G401.6 (cell line): ENCODE results near the gene SZT2.

Experiments used
- FAIRE-seq: peaks from 2 replicates; lab custom pipeline; 2012; peaks lifted over from hg19 to GRCh38; lab: Jason Lieb, UNC

SZT2 gene

DNA sequence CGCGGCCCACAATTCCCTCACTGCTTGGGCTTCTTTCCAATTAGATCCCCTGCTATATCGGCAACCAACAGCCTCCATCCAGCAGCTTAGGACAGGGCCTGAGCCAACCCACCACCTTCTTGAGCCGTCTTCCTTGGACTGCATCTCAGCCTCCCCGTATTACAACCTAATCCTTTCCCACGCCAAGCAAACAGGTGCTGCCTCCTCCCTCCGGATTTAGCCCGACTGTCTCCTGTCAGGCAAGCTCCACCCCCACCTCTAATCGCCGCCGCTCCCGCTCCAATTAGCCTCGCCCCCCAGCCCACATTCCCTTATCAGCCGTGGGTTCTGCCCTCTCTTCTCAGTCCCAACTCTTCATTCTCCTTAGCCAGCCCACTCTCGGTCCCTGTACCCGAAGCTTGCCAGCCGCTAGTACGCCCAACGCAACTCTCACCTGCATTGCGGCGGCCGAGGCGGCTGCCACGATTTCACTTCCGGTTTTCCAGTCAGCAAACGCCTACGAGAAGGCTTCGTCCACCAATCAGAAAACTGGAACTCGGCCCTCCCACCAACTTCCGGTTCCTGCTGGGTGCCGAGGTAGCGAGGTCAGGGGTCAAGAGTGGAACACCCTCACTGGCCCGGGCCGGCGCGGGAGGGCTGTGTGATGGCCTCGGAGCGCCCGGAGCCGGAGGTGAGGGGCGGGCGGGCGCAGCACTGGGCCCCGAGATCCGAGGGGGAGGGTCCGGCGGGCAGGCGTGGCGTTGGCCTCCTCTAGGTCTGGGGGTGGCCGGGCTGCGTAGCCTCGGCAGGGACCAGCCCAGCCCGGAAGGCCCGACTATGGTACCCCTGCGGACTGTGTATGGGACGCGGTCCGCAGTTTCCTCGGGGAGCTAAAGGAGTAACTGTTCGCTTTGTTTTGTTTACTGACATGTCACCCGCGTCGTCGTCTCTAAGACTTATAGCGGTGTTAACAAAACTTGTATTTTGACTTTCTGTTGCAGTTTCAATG, at the start of gene SZT2, which contains the start of gene MED8:
Gene SZT2 (plus strand): TSS at position 574 of the 988 bp plus-strand sequence. CDS start 70 bp downstream, at position 644.
Gene MED8 (minus strand): TSS at position 475 of the 988 bp plus-strand sequence. CDS start 36 bp downstream, at position 439.
- FAIRE-seq: peak; percentile 89

- no peak for FAIRE-seq
Measured at GRCh38 chr1:43340559-43340958, 49.1 kb upstream of the SZT2 start.

DNA sequence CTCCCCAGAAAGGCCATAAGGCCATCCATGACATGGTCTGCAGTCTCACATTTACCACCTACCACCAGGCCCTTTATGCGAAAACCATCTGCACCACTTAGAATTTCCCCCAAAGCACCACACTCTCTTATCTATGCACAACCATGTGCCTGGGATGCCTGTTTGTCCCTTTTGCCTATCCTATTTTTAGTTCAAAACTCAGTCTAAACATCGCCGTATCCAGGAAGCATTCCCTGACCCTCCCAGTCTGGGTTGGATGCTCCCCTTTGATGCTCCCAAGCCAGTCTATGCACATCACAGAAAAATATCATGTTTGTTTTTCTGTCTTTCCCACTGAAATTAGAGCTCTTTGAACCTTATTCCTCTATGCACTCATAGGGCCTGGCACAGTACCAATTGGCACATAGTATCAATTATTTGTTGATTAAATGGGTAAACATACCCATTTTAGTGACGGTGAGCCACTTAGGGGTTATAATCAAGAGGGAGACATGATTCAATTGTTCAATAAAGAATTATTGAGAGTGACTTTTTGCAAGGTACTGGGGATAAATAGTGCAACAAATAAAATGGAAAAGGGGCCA, 45.3 kb upstream of the SZT2 start:
- no peak for FAIRE-seq

DNA sequence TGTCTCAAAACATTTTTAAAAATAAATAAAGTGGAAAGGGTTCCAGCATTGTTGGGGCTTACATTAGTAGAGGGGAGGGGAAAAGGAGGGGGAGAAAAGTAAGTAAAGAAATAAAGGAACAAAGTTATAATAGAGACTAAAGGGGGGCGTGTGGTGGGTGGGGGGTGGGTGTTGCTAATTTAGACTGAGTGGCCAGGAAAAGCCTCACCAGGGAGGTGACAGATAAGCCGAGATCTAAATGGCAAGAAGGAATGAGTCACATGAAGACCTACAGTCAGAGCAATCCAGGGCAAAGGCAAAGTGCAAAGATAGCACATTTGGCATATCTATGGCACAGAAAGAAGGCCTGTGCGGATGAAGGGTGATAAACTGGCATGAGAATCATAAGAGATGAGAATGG, 44.6 kb upstream of the SZT2 start:
- no peak for FAIRE-seq

DNA sequence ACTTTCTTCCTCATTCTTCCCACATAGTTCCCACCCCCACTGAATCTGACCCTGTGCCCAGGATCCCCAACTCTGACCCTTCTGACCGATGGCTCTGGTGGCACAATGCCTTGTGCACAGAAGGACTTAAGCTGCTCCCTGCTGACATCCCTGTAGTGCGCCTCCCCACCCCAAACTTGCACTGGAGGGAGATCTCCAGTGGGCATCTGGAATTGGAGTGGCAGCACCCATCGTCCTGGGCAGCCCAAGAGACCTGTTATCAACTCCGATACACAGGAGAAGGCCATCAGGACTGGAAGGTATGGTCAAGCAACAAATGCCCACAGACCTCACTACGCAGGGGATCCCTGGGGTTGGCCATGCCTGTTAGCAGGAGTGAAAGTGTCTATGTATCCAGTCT, 43.1 kb upstream of the SZT2 start:
- no peak for FAIRE-seq

DNA sequence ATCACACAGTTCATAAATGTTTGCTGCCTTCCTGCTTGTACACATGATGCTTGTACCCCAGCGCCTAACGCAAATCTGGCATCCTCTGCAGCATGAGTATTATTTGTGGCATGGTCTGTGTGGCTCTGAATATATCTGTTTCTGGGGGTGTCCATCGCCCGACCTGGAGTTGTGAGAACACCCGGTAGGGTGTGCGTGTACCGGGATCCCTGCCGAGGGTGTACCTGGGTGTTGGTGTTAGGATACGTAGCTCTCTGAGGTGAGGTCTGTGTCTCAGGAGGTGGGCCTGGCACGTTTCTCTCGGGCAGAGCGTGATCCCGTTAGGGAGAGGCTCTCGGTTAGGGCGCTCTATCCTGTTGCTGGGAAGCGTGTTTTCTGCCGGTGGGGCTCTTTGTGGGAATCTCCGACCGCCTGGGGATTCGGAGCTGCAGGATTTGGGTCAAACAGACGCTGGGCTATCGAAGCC, 41.3 kb upstream of the SZT2 start:
- no peak for FAIRE-seq

- peak; percentile 72 for FAIRE-seq
Measured at GRCh38 chr1:43348809-43349593, 40.7 kb upstream of the SZT2 start.

GRCh38 chr1:43349594-43350306, 39.9 kb upstream of the SZT2 start:
- no peak for FAIRE-seq

DNA sequence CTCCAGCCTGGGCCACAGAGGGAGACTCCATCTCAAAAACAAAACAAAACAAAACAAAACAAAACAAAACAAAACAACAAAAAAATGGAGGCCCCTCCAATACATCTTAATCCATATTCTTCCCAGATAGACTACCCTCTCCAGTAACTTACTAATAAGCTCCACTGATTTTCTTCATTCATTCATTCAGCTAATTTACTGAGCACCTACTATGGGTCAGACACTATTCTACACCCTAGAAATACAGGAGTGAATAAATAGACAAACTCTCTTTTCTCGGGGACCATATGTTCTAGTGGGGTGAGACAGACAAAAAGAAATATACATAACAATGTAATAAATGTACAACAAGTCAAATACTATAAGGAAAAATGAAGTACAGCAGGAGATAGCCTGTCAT, 38.7 kb upstream of the SZT2 start:
- FAIRE-seq: no peak

- FAIRE-seq: no peak
Measured at GRCh38 chr1:43351421-43352350, 38.0 kb upstream of the SZT2 start.

GRCh38 chr1:43352351-43352705, 37.4 kb upstream of the SZT2 start:
- no peak for FAIRE-seq

DNA sequence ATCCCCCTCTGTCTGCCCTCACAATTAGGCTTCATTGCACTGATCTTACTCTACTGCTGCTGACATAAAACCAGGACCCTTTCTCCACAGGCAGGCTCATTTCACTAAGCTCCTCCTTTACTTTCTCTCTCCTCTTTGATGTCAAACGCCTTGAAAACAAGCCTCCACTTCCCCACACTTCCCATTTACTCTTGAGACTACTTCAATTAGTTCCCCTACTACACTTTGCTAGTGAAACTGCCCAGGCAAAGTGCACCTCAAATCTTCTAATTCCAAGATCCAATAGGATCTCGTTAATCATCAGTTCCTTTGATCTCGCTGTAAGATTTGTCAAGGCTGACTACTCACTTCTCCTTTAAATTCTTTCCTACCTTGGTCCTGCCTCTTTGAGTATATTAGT, 36.8 kb upstream of the SZT2 start:
- no peak for FAIRE-seq

DNA sequence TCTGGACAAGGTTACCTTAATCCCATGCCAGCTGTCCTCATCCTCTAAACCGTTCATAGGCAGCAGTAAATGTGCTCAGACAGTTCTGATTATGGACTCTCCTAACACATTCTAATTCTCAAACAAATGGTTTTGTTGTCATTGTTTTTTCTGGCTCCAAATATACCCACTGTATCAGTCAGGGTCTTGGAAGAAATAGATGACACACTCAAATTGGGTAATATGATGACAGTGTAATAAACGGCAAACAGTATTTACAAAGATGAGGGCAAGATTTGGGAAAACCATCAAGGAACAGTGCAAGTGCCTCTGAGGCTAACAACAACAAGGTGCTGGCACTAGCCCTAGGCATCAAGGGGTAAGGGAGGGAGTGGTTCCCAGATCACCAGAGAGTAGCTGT, 35.2 kb upstream of the SZT2 start:
- no peak for FAIRE-seq

GRCh38 chr1:43354936-43355335, 34.8 kb upstream of the SZT2 start:
- FAIRE-seq: no peak

GRCh38 chr1:43357251-43357650, 32.4 kb upstream of the SZT2 start:
- no peak for FAIRE-seq

DNA sequence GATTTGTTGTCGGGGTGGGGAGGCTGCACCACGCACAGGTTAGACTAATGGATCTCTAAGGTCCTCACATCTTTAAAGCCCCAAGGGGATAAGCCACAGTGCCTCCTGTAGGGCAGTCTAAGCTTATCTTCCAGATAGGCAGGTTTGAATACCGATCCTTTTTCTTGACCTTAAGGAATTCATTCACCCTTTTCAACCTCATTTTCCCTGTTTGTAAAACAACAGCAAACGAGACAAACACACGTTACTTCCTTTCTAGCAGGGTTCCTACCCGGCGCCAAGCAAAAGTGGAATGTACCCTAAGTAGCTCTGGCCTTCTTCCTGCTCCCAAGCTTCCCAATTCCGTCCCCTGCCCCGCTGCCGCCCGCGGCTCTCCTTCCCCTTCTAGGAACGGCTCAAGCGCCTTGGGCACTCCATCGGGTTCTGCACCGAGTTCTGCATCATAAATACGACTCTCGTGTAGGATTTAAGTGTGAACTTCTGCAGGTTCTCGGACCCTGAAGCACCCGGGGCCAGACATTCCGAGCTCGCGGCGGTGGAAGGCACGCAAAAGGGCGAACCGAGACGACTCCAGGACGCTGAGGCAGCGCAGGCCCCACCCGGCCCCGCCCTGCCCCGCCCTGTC, 31.5 kb upstream of the SZT2 start:
- FAIRE-seq: no peak

DNA sequence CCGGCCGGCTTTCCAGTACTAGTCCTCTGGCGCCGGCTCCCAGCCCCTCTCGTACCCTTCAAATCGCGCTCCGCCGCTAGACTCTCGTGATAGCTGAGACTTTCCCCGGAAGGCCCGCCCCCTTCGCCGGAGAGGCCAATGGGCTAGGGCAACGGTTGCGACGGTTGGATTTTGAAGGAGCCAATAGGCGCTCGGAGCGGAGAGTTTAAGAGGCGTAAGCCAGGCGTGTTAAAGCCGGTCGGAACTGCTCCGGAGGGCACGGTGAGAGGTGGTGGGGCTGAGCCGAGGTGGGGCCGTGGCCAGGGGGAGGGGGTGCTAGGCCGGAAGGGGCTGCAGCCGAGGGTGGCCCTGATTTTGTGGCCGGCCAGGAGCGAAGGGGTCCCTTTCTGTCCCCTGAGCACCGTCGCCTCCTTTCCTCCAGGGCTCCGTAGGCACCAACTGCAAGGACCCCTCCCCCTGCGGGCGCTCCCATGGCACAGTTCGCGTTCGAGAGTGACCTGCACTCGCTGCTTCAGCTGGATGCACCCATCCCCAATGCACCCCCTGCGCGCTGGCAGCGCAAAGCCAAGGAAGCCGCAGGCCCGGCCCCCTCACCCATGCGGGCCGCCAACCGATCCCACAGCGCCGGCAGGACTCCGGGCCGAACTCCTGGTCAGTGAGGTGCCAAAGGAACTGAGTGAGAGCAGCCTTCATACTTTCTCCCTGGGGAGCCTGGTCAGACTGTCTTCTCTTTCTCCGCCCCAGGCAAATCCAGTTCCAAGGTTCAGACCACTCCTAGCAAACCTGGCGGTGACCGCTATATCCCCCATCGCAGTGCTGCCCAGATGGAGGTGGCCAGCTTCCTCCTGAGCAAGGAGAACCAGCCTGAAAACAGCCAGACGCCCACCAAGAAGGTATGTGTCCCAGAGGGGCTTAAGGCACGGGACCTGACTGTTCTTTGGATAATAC, 30.7 kb upstream of the SZT2 start, which contains the start of gene CDC20:
Gene CDC20 (plus strand): TSS at position 236 of the 948 bp plus-strand sequence. CDS start 235 bp downstream, at position 471.
- FAIRE-seq: peak; percentile 95

DNA sequence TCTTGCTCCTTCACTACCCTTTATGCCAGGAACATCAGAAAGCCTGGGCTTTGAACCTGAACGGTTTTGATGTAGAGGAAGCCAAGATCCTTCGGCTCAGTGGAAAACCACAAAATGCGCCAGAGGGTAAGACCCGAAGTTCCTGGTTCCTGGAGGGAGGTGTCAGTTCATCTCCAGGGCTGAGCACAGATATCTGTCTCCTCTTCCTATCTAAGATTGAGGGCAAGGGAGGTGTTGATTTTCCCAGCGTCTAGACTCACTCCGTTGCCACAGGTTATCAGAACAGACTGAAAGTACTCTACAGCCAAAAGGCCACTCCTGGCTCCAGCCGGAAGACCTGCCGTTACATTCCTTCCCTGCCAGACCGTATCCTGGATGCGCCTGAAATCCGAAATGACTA, 30.0 kb upstream of the SZT2 start:
- no peak for FAIRE-seq

- no peak for FAIRE-seq
Measured at GRCh38 chr1:43360616-43361015, 29.1 kb upstream of the SZT2 start.
